HG03060 (cell line): ENCODE results near the gene HAX1.
"Not testable (repeated sequence)": the region's sequence is repeated elsewhere in the genome, so short reads cannot be mapped to it uniquely, and the experiment has no call there.

ENCODE experiments used
- ATAC-seq: cut with Tn5 transposase; IDR thresholded peaks from one replicate; pipeline ENCODE4 v1.9.1; 2021; ENCODE audit warnings: low read depth, moderate number of reproducible peaks; ENCODE audit not compliant: unreplicated experiment

HAX1 gene

GRCh38 chr1:154272217-154272998 lies at the start of gene HAX1:
Gene HAX1 (plus strand): TSS chr1:154272629. CDS start chr1:154272724, 95 bp downstream.
- peak; percentile 87 for ATAC-seq

GRCh38 chr1:154222918-154223317 lies 49.5 kb upstream of the HAX1 start:
- ATAC-seq, result no peak

- ATAC-seq, result no peak
These were observed 48.8 kb upstream of the HAX1 start for GRCh38 chr1:154223621-154224020.

- no peak for ATAC-seq
These were observed 47.1 kb upstream of the HAX1 start for GRCh38 chr1:154225370-154225769.

- ATAC-seq, result not testable (repeated sequence)
These were observed 41.3 kb upstream of the HAX1 start for GRCh38 chr1:154231112-154231511.

GRCh38 chr1:154233127-154233526 lies 39.3 kb upstream of the HAX1 start:
- ATAC-seq, result not testable (repeated sequence)

- ATAC-seq, result no peak
These were observed 35.6 kb upstream of the HAX1 start for GRCh38 chr1:154236855-154237254.

GRCh38 chr1:154237435-154237834 lies 35.0 kb upstream of the HAX1 start:
- no peak for ATAC-seq

- no peak for ATAC-seq
These were observed 34.4 kb upstream of the HAX1 start for GRCh38 chr1:154237880-154238506.

- no peak for ATAC-seq
These were observed 32.9 kb upstream of the HAX1 start for GRCh38 chr1:154239491-154239890.

- ATAC-seq, result no peak
These were observed 32.1 kb upstream of the HAX1 start for GRCh38 chr1:154240294-154240833.

GRCh38 chr1:154241703-154242351 lies 30.6 kb upstream of the HAX1 start:
- ATAC-seq, result no peak

GRCh38 chr1:154253671-154254070 lies 18.8 kb upstream of the HAX1 start:
- ATAC-seq, result no peak

GRCh38 chr1:154256686-154257085 lies 15.7 kb upstream of the HAX1 start:
- ATAC-seq, result no peak

- no peak for ATAC-seq
These were observed 13.6 kb upstream of the HAX1 start for GRCh38 chr1:154258784-154259183.

GRCh38 chr1:154260127-154260526 lies 12.3 kb upstream of the HAX1 start:
- ATAC-seq, result no peak

- no peak for ATAC-seq
These were observed 8.7 kb upstream of the HAX1 start for GRCh38 chr1:154263465-154264332.

GRCh38 chr1:154264454-154264853 lies 8.0 kb upstream of the HAX1 start:
- ATAC-seq, result no peak

GRCh38 chr1:154265586-154265985 lies 6.8 kb upstream of the HAX1 start:
- no peak for ATAC-seq

- ATAC-seq, result no peak
These were observed 1.6 kb upstream of the HAX1 start for GRCh38 chr1:154270833-154271232.
